MCF 10A (cell line): ENCODE data around the gene LGALS12. TPM values are rescaled to one million over a fixed set of nuclear protein-coding genes. Genes with fewer than 3 reads are reported as not detected.

Source experiments
- BruUV-seq: library from RNA; stranded (reverse); fragments of 400-500 nt; replicated peaks from 2 replicates; lab custom pipeline; 2021; lab: Mats Ljungman, UMichigan
- CTCF ChIA-PET: fragments of 300-600 bp; sonication (Branson Sonifier 250); formaldehyde crosslinking; extraction: SDS; loops from one replicate; lab custom pipeline; 2021; ENCODE audit warnings: antibody characterized with exemption, inconsistent platforms; lab: Yijun Ruan, JAX
- POLR2A ChIA-PET: fragments of 300-600, 350-650 bp; sonication (Branson Sonifier 250); formaldehyde crosslinking; extraction: SDS; loops from one replicate; lab custom pipeline; 2020; ENCODE audit warnings: antibody characterized with exemption, inconsistent platforms; lab: Yijun Ruan, JAX
- DNase-seq: peaks from one replicate; pipeline ENCODE4 v3.0.0-alpha.2; 2018; ENCODE audit not compliant: unreplicated experiment
- H3K27ac Mint-ChIP-seq: one replicate; pipeline ENCODE4 v1.8.0; 2022; ENCODE audit warnings: mild to moderate bottlenecking, low read depth, mixed read lengths; ENCODE audit not compliant: unreplicated experiment
- H3K27me3 Mint-ChIP-seq: one replicate; pipeline ENCODE4 v1.8.0; 2022; ENCODE audit warnings: mixed read lengths; ENCODE audit not compliant: insufficient read depth, unreplicated experiment
- H3K36me3 Mint-ChIP-seq: one replicate; pipeline ENCODE4 v1.8.0; 2022; ENCODE audit warnings: mild to moderate bottlenecking, moderate library complexity, mixed read lengths; ENCODE audit not compliant: insufficient read depth, unreplicated experiment
- H3K4me1 Mint-ChIP-seq: one replicate; pipeline ENCODE4 v1.8.0; 2022; ENCODE audit warnings: mixed read lengths; ENCODE audit not compliant: insufficient read depth, unreplicated experiment
- H3K4me3 Mint-ChIP-seq: one replicate; pipeline ENCODE4 v1.8.0; 2022; ENCODE audit warnings: mild to moderate bottlenecking, moderate library complexity, mixed read lengths; ENCODE audit not compliant: unreplicated experiment
- H3K9me3 Mint-ChIP-seq: one replicate; pipeline ENCODE4 v1.8.0; 2022; ENCODE audit warnings: mixed read lengths; ENCODE audit not compliant: unreplicated experiment
- CTCF ChIP-seq: fragments of 200-600 bp; IDR thresholded peaks from one replicate; pipeline ENCODE4 v1.8.0; 2022; ENCODE audit warnings: antibody characterized with exemption, mild to moderate bottlenecking; ENCODE audit not compliant: unreplicated experiment
- intact Hi-C: fragments of 100-400 bp; cut with micrococcal nuclease; formaldehyde crosslinking; loops from 2 replicates; pipeline ENCODE4 v1.14.1; 2022
- total RNA-seq: library from RNA; stranded (reverse); gene quantifications from 2 replicates; pipeline ENCODE4 v1.2.3, GENCODE V29; 2022

The LGALS12 gene
- total RNA-seq, 1 experiment from 2014 or later: not detected

- Mint-ChIP-seq H3K4me3 (no peak overlapping the region), H3K4me1 (no peaks in the 10 kb centered on the region), H3K36me3 (no peaks in the 10 kb centered on the region), H3K27me3 (no peaks in the 10 kb centered on the region), H3K9me3 (no peaks in the 10 kb centered on the region), H3K27ac (no peak overlapping the region)
- CTCF ChIA-PET: interaction anchor here (0.6 to 1.8 kb wide), 4 partner anchors 25 to 172 kb away, joined by 3 to 5 read pairs (median 3); no protein-coding TSS in a partner anchor
- POLR2A ChIA-PET: no interaction called here
- no peak for DNase-seq
- no peak for TF ChIP-seq CTCF
- intact Hi-C loops: no loop called here
- no TSS peak for BruUV-seq
Measured at GRCh38 chr11:63507511-63507910, 1.6 kb downstream of the LGALS12 start.

- H3K4me3 Mint-ChIP-seq: no peak overlapping the region
- no peaks in the 10 kb centered on the region for H3K4me1 Mint-ChIP-seq
- DNase-seq: peak; percentile 35
- H3K36me3 Mint-ChIP-seq: no peaks in the 10 kb centered on the region
- ChIA-PET POLR2A (no interaction called here), CTCF (interaction anchor here (0.7 to 1.8 kb wide), 3 partner anchors 26 to 114 kb away, joined by 3 to 5 read pairs (median 3); no protein-coding TSS in a partner anchor)
- H3K9me3 Mint-ChIP-seq: no peaks in the 10 kb centered on the region
- TF ChIP-seq CTCF: no peak
- no TSS peak for BruUV-seq
- H3K27ac Mint-ChIP-seq: no peak overlapping the region
- no peaks in the 10 kb centered on the region for H3K27me3 Mint-ChIP-seq
- intact Hi-C loops: no loop called here
Measured at GRCh38 chr11:63508009-63508408, 2.1 kb downstream of the LGALS12 start.

- ChIA-PET POLR2A (interaction anchor here (0.5 to 0.7 kb wide), 2 partner anchors 518 to 1287 kb away, joined by 3 to 4 read pairs; no protein-coding TSS in a partner anchor), CTCF (interaction anchor here (0.6 to 1.8 kb wide), 3 partner anchors 29 to 248 kb away, joined by 3 to 5 read pairs (median 3); no protein-coding TSS in a partner anchor)
- Mint-ChIP-seq H3K4me3 (no peak overlapping the region), H3K27ac (no peak overlapping the region), H3K4me1 (no peaks in the 10 kb centered on the region), H3K27me3 (no peaks in the 10 kb centered on the region), H3K9me3 (no peaks in the 10 kb centered on the region), H3K36me3 (no peaks in the 10 kb centered on the region)
- intact Hi-C loops: no loop called here
- no TSS peak for BruUV-seq
- DNase-seq: no peak
- TF ChIP-seq CTCF: no peak
Measured at GRCh38 chr11:63508745-63509144, 2.9 kb downstream of the LGALS12 start.

- no peaks in the 10 kb centered on the region for H3K27me3 Mint-ChIP-seq
- TF ChIP-seq CTCF: no peak
- H3K4me3 Mint-ChIP-seq: no peak overlapping the region
- H3K36me3 Mint-ChIP-seq: no peaks in the 10 kb centered on the region
- peak; percentile 19 for DNase-seq
- CTCF ChIA-PET: interaction anchor here (1.9 kb wide), 1 partner anchor 30 kb away, joined by 6 read pairs; no protein-coding TSS in a partner anchor
- intact Hi-C loops: no loop called here
- no peaks in the 10 kb centered on the region for H3K4me1 Mint-ChIP-seq
- H3K27ac Mint-ChIP-seq: no peak overlapping the region
- no peaks in the 10 kb centered on the region for H3K9me3 Mint-ChIP-seq
- POLR2A ChIA-PET: interaction anchor here (1.2 kb wide), 1 partner anchor 116 kb away, joined by 3 read pairs; no protein-coding TSS in a partner anchor
- BruUV-seq: no TSS peak
Measured at GRCh38 chr11:63510360-63511047, 4.6 kb downstream of the LGALS12 start.
